ENCODE results near the gene GMPR2.

Gene GMPR2

DNA sequence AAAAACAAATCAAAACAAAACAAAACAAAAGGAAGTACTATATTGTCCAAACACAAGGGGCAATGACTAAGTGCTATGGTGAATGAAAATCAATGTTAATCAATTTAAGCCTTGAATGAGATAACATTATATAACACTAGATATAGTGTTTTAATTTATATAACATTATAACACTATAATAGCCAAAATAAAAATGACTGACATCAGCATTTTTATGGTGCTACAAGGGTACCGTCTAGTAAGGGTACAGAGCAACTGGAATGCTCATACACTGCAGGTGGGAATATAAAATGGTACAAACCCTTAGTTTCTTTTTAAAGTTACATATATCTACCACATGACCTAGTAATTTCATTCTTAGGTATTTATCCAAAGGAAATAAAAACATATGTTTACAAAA is 6.3 kb upstream of the GMPR2 start:
- TF ChIP-seq, protein P1, sequence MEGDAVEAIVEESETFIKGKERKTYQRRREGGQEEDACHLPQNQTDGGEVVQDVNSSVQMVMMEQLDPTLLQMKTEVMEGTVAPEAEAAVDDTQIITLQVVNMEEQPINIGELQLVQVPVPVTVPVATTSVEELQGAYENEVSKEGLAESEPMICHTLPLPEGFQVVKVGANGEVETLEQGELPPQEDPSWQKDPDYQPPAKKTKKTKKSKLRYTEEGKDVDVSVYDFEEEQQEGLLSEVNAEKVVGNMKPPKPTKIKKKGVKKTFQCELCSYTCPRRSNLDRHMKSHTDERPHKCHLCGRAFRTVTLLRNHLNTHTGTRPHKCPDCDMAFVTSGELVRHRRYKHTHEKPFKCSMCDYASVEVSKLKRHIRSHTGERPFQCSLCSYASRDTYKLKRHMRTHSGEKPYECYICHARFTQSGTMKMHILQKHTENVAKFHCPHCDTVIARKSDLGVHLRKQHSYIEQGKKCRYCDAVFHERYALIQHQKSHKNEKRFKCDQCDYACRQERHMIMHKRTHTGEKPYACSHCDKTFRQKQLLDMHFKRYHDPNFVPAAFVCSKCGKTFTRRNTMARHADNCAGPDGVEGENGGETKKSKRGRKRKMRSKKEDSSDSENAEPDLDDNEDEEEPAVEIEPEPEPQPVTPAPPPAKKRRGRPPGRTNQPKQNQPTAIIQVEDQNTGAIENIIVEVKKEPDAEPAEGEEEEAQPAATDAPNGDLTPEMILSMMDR (conservative IDR thresholded peaks at IDR 0.05), result no peak

DNA sequence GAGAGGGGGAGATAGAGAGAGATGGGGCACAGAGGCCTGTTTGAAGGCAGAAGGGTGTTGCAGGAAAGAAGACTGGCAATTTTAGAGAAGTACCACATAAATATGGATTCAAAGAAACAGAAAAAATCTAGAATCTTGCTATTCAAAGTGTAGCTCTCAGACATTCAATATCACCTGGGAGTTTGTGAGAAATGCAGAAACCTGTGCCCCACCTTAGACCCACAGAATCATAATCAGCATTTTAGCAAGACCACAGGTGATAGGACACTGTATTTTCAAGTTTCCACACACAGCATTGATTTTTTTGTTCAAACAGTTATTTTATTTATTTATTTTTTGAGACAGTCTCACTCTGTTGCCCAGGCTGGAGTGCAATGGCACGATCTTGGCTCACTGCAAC is 3.8 kb upstream of the GMPR2 start:
- TF ChIP-seq, protein P1 (conservative IDR thresholded peaks at IDR 0.05), result no peak
- H3K27ac ChIP-seq, result no peak overlapping the region

More for the DNA sequence above, 6.3 kb upstream of the GMPR2 start:
- no peak overlapping the region for H3K27ac ChIP-seq

DNA sequence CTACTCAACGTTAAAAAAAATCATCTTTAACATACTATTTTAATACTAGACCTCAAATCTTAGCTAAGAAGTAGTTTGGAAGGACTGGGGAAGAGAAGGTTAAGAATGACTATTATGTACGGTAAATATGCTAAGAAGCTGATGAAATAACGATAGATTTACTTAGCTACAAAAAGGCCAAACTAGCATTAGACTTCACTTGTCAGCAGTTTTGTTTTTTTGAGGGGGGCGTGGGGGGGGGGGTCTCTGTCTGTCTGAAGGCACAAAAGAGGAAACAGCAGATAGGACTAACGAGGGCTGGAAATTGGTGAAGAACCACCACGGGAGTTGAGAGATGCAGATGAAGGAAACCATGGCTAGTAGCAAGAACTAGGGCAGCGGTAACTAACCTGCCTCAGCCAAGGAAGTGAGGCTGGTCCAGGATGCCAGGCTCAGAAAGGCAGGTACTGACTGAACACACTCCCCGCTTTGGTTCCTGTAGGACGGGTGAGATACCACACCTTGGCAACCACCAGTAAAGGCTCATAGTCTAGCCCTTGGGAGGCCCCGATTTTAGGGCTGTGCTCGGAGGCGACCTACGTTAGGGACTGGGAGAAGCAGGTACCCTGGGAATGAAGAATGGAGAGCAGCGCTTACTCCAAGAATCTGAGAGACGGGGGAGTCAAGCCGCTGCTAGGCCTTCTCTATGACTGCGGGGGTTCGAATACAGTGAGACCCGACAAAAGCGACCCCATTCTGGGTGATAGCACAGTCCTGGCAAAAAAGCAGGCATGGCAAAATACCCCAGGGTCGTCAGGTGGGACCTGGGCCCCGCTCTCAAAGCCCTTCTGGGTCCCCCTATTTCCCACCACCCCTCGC is 1.2 kb upstream of the GMPR2 start:
- TF ChIP-seq, protein P1 (conservative IDR thresholded peaks at IDR 0.05), result no peak
- peak overlapping the region; percentile 85 for H3K27ac ChIP-seq

DNA sequence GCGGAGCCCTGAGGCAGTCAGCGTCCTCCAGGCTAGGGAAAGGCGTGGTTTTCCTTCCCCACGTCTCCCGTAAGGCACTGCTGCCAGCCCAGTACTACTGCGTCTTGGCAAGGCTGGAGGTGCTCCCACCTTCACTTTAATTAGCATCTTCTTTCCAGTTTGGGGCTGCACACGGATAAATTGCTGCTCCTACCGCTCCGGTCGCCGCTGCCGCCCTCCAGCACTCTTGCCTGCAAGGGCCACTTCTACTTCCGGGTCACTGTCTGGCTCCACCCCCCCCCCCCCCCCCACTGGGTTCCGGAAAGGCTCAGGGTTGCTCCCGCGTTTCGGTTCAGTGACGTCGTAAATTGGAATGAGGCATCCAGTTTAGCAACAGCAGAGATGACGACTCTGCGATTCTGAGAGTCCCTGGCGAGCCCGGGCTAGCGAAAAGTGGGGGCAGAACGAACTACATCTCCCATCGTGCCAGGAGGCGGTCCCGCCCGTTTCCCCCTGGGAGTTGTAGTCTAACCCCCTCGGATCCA is 546 bp upstream of the GMPR2 start, which contains the start of gene NEDD8:
Gene NEDD8 (minus strand): TSS at position 247 of the 524 bp plus-strand sequence. CDS start 100 bp downstream, at position 147.
- TF ChIP-seq, protein P1 (conservative IDR thresholded peaks at IDR 0.05), result no peak
- H3K27ac ChIP-seq, result peak within 1 kb of the TSS; percentile 85

DNA sequence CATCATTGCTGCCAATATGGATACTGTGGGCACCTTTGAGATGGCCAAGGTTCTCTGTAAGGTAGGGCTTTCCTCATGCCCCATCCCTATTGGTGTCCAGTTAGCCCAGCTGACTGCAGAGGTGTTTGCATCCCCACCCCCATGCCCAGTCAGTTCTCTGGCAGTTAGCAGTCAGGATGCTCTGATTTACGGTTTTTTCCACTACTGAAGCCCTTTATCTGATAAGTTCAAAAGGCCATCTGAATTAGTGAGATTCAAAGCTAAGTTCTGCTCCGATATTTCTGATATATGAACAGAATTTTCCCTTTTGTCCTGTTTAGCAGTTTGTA is 773 bp downstream of the GMPR2 start:
- peak overlapping the region; percentile 85 for H3K27ac ChIP-seq
- TF ChIP-seq, protein P1 (conservative IDR thresholded peaks at IDR 0.05), result no peak

DNA sequence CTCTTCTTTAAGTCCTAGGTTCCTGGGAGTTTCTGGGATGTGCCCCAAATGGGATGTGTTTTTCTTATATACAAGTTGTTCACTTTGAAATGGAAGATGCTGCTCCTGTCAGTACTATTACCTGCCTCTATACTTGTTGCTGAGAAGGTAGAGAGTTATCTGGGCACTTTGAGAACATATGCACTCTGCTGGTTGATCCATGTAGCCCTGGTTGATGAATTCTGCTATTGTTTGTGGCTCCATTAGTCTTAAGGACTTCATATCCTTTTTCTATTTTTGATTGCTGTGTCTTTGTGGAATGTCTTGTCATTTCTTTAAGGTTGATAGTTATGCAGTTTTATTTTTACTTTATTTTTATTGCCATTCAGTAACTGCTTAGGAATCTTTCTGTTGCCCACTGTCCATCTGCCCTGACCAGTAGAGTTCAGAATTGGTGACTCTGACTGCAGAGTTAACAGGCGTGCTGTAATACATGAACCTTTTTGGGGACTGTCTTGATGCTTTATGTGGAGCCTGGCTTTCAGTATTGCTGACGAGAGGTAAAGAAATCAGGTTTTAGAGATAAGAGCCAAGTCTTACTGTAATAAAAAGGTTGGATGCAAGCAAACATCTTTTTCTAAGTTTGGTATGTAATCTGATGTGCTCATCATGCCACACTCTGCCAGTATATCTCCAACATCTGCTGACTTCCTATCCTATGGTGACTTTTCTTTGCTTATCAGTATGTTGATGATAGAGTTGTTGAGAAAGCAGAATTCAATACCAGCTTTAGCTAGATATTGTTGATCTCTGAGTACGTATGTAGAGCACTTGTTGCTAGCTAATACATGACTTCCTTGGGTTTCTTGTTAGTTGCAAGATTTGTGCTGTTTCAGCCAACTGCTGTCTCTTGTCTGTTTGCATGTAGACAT is 1.6 kb downstream of the GMPR2 start:
- TF ChIP-seq, protein P1 (conservative IDR thresholded peaks at IDR 0.05), result no peak
- no peak overlapping the region; the same call in 1 of the 2 replicates for H3K27ac ChIP-seq
